Cerebellar cortex (tissue), 1 donor: Measurements from ENCODE around the gene HNRNPU.

Source experiments
- DNase-seq: peaks from one replicate; pipeline ENCODE4 v3.0.0-alpha.2; 2015; ENCODE audit warnings: low spot score

HNRNPU gene

DNA sequence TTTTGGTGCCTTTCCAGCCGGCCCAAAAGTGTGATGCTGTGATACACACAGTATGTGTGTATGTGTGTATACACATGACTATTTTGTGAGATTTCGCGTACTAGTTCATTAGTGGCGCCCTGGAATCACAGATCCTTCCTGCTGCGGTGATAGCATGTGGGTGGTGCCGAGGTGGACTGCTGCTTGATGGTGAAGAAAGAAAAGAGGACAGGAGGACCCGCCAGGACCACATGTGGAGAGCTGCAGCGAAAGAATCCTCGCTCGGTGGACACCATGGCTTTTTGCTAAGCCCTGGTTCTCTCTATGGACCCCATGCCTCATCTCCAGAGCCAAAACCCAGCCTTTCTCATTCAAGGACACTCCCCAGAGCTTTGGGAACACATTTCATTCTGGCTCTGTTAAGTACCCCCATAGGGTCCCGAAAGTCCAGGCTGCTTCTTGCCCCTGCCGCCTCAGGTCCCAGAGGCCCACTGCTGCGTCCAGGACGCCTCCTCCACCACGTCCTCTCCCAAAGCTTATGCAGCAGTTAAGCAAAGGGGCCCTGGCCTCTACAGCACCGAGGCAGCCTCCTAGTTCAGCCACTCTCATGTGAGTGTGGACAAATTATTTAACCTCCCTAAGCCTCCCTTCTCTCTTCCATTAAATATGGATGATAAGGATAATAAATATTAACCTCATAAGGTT is 61.6 kb downstream of the HNRNPU start:
- no peak for DNase-seq

DNA sequence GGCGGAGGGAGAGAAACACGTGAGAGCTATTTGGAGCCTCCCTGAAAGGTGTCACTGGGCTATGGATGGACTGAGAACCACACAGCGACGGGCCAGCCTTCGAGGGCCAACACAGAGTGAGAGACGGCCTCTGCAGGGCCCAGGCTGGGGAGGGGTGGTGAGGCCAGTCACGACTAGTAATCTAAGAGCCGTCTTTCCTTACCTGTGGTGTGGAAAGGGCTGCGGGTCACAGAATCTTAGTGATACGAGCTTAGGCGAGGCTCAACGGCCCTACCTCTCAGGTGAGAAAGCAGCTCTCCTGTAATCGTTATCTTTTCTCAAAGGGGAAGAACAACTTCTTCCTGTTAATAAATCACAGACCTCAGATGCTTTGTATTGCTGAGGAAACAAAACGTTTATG is 62.3 kb downstream of the HNRNPU start:
- DNase-seq: no peak

DNA sequence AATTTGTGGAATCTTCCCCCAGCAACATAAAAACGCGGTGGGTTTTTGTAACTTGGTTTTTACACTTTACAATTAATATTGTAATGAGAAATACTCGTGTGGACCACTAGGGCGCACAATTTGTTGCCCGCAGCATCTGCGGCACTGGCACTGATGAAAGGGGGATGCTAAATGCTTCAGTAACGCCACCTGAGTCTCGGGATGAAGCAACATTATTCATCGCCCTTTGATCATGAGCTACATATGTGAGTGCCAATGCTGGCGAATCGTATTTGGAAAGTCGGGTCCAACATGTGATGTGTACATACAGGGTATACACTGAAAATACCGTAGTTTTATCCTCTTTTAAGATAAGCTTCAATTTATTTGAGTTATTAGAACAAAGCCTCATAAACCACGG is 63.1 kb downstream of the HNRNPU start:
- DNase-seq: peak; percentile 39

DNA sequence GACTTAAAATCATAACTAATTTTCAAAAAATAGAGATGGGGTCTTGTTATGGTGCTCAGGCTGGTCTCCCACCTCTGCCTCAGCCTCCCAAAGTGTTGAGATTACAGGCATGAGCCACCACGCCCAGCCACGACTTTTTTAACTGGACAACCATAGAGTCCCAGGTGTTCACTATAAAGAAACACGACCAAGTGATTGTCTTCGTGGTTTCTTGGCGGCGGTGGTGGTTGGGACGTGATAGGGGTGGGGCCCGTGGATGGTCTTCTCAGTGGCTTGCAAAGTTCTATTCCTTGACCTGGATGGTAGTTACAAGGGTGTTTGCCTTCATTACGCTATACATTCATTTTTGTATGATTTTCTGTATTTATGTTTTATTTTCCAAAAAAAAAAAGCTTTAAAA is 63.5 kb downstream of the HNRNPU start:
- no peak for DNase-seq
